Heart left ventricle (tissue), 16 donors: Measurements from ENCODE around the gene ATP13A1. TPM values are rescaled to one million over a fixed set of nuclear protein-coding genes. Genes with fewer than 3 reads are reported as not detected.

Experiments
- ATAC-seq, 4 donors: fragments of 200-7000 bp; cut with Tn5 transposase; one replicate each; pipeline ENCODE4 v1.9.1; 2020 to 2022; ENCODE audit warnings: moderate library complexity in 4 of 4, mild to moderate bottlenecking in 3 of 4, moderate number of reproducible peaks in 1 of 4
- DNase-seq, 5 donors: peaks; one replicate each; pipeline ENCODE4 v3.0.0-alpha.2; 2020
- H3K27ac ChIP-seq, 12 donors: fragments of 200-600 bp; sonication (generic) in 4 of 12; one replicate each; pipeline versions ENCODE4 v1.5.0 to v1.8.0; 2016 to 2022; ENCODE audit warnings: mild to moderate bottlenecking in 2 of 12
- H3K27me3 ChIP-seq, 9 donors: fragments of 200-600 bp; sonication (generic) in 2 of 9; one replicate each; pipeline versions ENCODE4 v1.5.1 to v1.8.0; 2016 to 2022; ENCODE audit warnings: mild to moderate bottlenecking in 3 of 9
- H3K36me3 ChIP-seq, 9 donors: fragments of 200-600 bp; sonication (generic) in 2 of 9; one replicate each; pipeline versions ENCODE4 v1.5.0 to v1.8.0; 2018 to 2022; ENCODE audit warnings: mild to moderate bottlenecking in 2 of 9
- H3K4me1 ChIP-seq, 12 donors: fragments of 200-600 bp; sonication (generic) in 4 of 12; one replicate each; pipeline versions ENCODE4 v1.5.0 to v1.8.0; 2016 to 2022; ENCODE audit warnings: mild to moderate bottlenecking in 3 of 12
- H3K4me3 ChIP-seq, 12 donors: fragments of 200-600 bp; sonication (generic) in 4 of 12; one replicate each; pipeline versions ENCODE4 v1.5.0 to v1.8.0; 2017 to 2022; ENCODE audit warnings: mild to moderate bottlenecking in 9 of 12, moderate library complexity in 4 of 12
- H3K9me3 ChIP-seq, 12 donors: fragments of 200-600 bp; sonication (generic) in 4 of 12; one replicate each; pipeline versions ENCODE4 v1.5.0 to v1.8.0; 2016 to 2022; ENCODE audit warnings: mild to moderate bottlenecking in 1 of 12
- POLR2A ChIP-seq, 2 donors: fragments of 450-650 bp; IDR thresholded peaks; one replicate each; pipeline ENCODE4 v1.6.1; 2017; ENCODE audit warnings: antibody characterized with exemption in 2 of 2, mild to moderate bottlenecking in 2 of 2, moderate library complexity in 2 of 2
- WGBS, 4 donors: extraction: QIAGEN DNeasy Blood & Tissue Kit in 2 of 4; methylation state at CpG; one replicate each; pipeline versions ENCODE4 v1.1.5 to v1.1.7; 2013 to 2018; 5-methylcytosine and 5-hydroxymethylcytosine counted together
- intact Hi-C, 10 donors: fragments of 100-400 bp; cut with DNase I; formaldehyde crosslinking; loops; one replicate each; pipeline versions ENCODE4 v1.11.1 to v1.14.2; 2022
- polyA plus RNA-seq, 2 donors: library from polyadenylated mRNA; stranded (reverse); fragments of 200-250 nt; gene quantifications; one replicate each; pipeline ENCODE4 v1.2.3, GENCODE V29; 2013
- total RNA-seq, 9 donors: library from RNA; depleted of rRNA in 2 of 9; stranded (reverse); fragments of >200 nt in 2 of 9; fragmentation: NEBNext Ultra II Directional in 3 of 9; extraction: Animal tissue kit (Norgen Biotek cat#: 25700) in 3 of 9; gene quantifications; one replicate each; pipeline versions ENCODE4 v1.1.0 to v1.2.4, GENCODE V29; 2016 to 2023
- TF ChIP-seq, protein P1 (sequence below), 12 donors: fragments of 200-600 bp; sonication (generic) in 4 of 12; IDR thresholded peaks; one replicate each; pipeline versions ENCODE4 v1.5.0 to v1.8.0; 2018 to 2022; ENCODE audit warnings: antibody characterized with exemption in 12 of 12, mild to moderate bottlenecking in 5 of 12
- donor health status: ischemic (EF 13 %, LVEDD 7.1; RV severe dilation, severe dysfunction).
- donor health status: healthy with polysubstance abuse.
- donor health status: DM: no; HTN: yes; CAD: no.
- donor health status: DM: no; HTN: no; CAD: no.
- donor health status: ischemic (EF 25% LVEDD 6.9; RV normal size, moderate dysfunction).
- donor health status: ischemic (EF 25% LVEDD 5.7; RV mildly dilated, moderate dysfunction).
- donor health status: healthy.
- donor health status: DM: yes; HTN: yes; CAD: no.
- donor health status: ischemic (EF 35%, LVEDD 5.7; RV mildly dilated, moderate dysfunction).
- donor health status: nonischemic (EF 11% LVEDD 7.7; RV severe dilation, severe dysfunction).
- donor health status: DM: yes; HTN: yes; CAD: no.
- donor health status: PGD.
- donor health status: ischemic (EF 29% LVEDD 5.4; RV normal size, mild dysfunction).
- donor health status: nonischemic (EF 23%, LVEDD 6.1; RV moderate dilation, normal function).

ATP13A1 gene
- total and polyA plus RNA-seq, 11 donors, result 15.7 to 65.8 (median 22.0) TPM

DNA sequence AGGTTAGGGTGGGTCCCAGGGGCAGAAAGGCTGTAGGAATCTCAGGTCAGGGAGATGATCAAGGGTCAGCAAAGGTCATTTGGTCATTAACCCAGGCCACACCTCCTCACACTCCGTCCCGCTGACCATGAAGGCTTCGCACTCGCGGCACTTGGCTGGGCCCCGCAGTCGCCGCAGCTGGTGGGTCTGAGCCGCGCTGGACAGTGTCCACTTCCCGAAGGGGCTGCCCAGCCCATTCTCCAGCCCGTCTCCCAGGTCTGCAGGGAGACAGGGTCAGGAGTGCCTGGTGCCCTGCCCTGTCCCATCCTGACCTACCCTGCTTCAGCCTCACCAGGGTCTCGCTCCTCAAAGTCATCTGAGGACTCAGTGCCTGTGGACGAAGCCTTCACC is 28.2 kb downstream of the ATP13A1 start:
- no peaks in the 10 kb centered on the region for H3K4me1 ChIP-seq
- no peaks in the 10 kb centered on the region for H3K27me3 ChIP-seq
- peaks cover 0 to 90% (median 10%) of the 10 kb centered on the region in 9 donors for H3K36me3 ChIP-seq
- no peak overlapping the region for H3K4me3 ChIP-seq
- H3K9me3 ChIP-seq, result no peaks in the 10 kb centered on the region
- intact Hi-C loops, result no loop called here
- WGBS, 4 donors, result 94 to 97% (median 95%) methylated on average over 12 to 14 of the region's 14 CpGs
- ATAC-seq, result peak in 1 of 4 donors; percentile 16
- no peak for DNase-seq
- no peak overlapping the region for H3K27ac ChIP-seq
- TF ChIP-seq, protein P1, sequence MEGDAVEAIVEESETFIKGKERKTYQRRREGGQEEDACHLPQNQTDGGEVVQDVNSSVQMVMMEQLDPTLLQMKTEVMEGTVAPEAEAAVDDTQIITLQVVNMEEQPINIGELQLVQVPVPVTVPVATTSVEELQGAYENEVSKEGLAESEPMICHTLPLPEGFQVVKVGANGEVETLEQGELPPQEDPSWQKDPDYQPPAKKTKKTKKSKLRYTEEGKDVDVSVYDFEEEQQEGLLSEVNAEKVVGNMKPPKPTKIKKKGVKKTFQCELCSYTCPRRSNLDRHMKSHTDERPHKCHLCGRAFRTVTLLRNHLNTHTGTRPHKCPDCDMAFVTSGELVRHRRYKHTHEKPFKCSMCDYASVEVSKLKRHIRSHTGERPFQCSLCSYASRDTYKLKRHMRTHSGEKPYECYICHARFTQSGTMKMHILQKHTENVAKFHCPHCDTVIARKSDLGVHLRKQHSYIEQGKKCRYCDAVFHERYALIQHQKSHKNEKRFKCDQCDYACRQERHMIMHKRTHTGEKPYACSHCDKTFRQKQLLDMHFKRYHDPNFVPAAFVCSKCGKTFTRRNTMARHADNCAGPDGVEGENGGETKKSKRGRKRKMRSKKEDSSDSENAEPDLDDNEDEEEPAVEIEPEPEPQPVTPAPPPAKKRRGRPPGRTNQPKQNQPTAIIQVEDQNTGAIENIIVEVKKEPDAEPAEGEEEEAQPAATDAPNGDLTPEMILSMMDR (IDR thresholded peaks at IDR 0.05), result no peak
- no peak for TF ChIP-seq POLR2A (IDR thresholded peaks at IDR 0.05)

DNA sequence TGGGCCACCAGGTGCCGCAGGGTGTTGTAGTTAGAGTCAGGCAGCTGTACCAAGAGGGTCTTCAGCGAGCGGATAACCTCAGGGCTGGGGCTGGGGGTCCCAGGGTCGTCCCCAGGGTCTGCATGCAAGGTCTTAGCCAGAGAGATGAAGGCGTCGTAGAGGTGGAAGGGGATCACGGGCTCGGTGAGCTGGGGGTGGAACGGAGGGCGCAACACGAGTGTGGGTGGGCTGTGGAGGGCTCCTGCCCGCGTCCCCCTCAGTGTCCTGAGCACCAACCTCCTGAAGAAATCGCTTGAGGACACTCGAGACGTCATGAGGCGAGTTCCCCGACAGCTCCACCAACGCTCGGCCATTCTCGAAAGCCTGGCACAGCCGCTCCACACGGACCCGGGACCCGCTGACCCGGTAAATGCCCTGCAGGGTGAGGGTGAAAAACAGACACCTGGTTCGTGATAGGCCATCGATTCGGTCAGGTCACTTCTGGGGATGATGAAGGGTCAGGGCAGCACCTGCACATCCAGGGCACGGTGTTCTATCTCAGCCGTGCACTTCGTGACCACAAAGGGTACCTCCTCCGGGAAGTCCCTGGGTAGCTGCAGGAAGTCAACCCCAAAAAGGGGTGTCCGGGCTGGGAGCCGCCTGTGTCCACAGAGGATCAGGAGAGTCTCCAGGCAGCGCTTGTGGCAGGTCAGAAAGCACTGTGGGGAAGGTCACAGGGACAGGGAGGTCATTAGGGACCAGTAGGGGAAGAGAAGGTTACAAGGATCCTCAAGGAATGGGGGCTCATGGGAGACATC is 28.8 kb downstream of the ATP13A1 start:
- WGBS, 4 donors, result 93 to 96% (median 95%) methylated on average over 34 to 36 of the region's 36 CpGs
- ATAC-seq, result no peak
- no peak overlapping the region for H3K27ac ChIP-seq

GRCh38 chr19:19633711-19634515 is 29.6 kb downstream of the ATP13A1 start:
- ATAC-seq (no peak), DNase-seq (no peak)
- whole genome bisulfite sequencing, 4 donors, result 89 to 95% (median 94%) methylated on average over 14 to 22 of the region's 22 CpGs
- intact Hi-C loops, result loop anchor here in 1 of 10 donors (5.0 kb wide), 1 partner anchor 77 kb away; no protein-coding TSS in a partner anchor
- Histone ChIP-seq H3K27me3 (peaks cover 0 to under 1% (median 0%) of the 10 kb centered on the region in 9 donors), H3K4me3 (no peak overlapping the region), H3K4me1 (no peaks in the 10 kb centered on the region), H3K9me3 (no peaks in the 10 kb centered on the region), H3K36me3 (peaks cover 0 to 92% (median 10%) of the 10 kb centered on the region in 9 donors), H3K27ac (no peak overlapping the region)
- TF ChIP-seq, protein P1 (IDR thresholded peaks at IDR 0.05), result no peak
- no peak for TF ChIP-seq POLR2A (IDR thresholded peaks at IDR 0.05)

More for the DNA sequence above, 28.8 kb downstream of the ATP13A1 start:
- H3K36me3 ChIP-seq, result peaks cover 0 to 95% (median 10%) of the 10 kb centered on the region in 9 donors
- no peak overlapping the region for H3K4me3 ChIP-seq
- no peak for DNase-seq
- no peaks in the 10 kb centered on the region for H3K4me1 ChIP-seq
- intact Hi-C loops, result loop anchor here in 1 of 10 donors (5.0 kb wide), 1 partner anchor 77 kb away; no protein-coding TSS in a partner anchor
- H3K9me3 ChIP-seq, result no peaks in the 10 kb centered on the region
- TF ChIP-seq, protein P1 (IDR thresholded peaks at IDR 0.05), result no peak
- no peak for TF ChIP-seq POLR2A (IDR thresholded peaks at IDR 0.05)
- no peaks in the 10 kb centered on the region for H3K27me3 ChIP-seq

DNA sequence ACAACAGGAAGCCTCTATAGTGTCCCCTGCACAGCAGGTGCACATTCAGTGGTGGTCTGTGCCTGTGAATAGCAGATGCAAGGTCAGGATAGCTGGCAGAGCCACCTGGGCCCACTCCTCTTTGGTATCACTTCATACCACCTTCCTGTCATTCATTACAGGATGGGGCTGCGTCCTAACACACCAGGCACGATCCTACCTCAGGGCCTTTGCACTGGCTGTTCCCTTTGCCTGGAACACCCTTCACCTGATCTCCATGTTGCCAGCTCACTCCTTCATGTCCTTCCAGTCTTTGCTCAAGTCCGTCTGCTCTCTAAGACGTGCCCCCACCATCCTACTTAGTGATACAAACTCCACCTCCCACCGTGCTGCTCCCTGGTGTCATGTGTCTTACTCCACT is 30.8 kb downstream of the ATP13A1 start:
- Histone ChIP-seq H3K4me3 (no peak overlapping the region), H3K27ac (no peak overlapping the region), H3K4me1 (peaks cover 0 to 12% (median 10%) of the 10 kb centered on the region in 12 donors), H3K27me3 (peaks cover 0 to 13% (median 7%) of the 10 kb centered on the region in 9 donors), H3K9me3 (no peaks in the 10 kb centered on the region), H3K36me3 (peaks cover 0 to 81% (median 10%) of the 10 kb centered on the region in 9 donors)
- 81 to 89% (median 84%) methylated on average over 5 of the region's 5 CpGs for WGBS, 4 donors
- ATAC-seq (no peak), DNase-seq (no peak)
- TF ChIP-seq, protein P1 (IDR thresholded peaks at IDR 0.05), result no peak
- no peak for TF ChIP-seq POLR2A (IDR thresholded peaks at IDR 0.05)
- intact Hi-C loops, result loop anchor here in 1 of 10 donors (5.0 kb wide), 1 partner anchor 75 kb away; no protein-coding TSS in a partner anchor
